Pulmonary artery endothelial cell (primary cell): ENCODE data around the gene RUBCNL. TPM values are rescaled to one million over a fixed set of nuclear protein-coding genes. Genes with fewer than 3 reads are reported as not detected.

Experiments
- DNase-seq: peaks from one replicate; pipeline ENCODE4 v3.0.0-alpha.2; 2011; ENCODE audit warnings: low read depth, low spot score
- total RNA-seq: library from RNA; depleted of rRNA; stranded (reverse); fragments of >200 nt; gene quantifications from 2 replicates; pipeline ENCODE4 v1.2.3, GENCODE V29; 2014

Gene RUBCNL
- total RNA-seq, 1 donor from 2014 or later: not detected

- DNase-seq: no peak
Observed at GRCh38 chr13:46307554-46307953, 79.5 kb downstream of the RUBCNL start.

DNA sequence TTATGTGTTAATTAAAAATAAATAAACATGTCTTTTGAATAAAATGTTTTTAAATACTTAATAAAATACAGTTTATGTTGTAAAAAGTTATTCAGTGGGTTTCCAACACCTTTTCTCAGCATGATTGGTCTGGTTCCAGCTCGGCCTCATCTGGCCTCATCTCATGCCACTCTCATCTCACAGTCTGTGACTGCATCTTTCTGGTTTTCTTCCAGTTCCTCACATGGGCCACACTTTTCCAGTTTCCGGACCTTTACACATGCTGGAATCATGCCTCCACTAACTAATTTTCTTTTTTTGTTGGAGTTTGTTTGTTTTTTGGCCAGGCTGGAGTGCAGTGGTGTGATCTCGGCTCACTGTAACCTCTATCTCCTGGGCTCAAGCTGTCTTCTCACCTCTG lies 82.5 kb downstream of the RUBCNL start:
- DNase-seq: no peak

DNA sequence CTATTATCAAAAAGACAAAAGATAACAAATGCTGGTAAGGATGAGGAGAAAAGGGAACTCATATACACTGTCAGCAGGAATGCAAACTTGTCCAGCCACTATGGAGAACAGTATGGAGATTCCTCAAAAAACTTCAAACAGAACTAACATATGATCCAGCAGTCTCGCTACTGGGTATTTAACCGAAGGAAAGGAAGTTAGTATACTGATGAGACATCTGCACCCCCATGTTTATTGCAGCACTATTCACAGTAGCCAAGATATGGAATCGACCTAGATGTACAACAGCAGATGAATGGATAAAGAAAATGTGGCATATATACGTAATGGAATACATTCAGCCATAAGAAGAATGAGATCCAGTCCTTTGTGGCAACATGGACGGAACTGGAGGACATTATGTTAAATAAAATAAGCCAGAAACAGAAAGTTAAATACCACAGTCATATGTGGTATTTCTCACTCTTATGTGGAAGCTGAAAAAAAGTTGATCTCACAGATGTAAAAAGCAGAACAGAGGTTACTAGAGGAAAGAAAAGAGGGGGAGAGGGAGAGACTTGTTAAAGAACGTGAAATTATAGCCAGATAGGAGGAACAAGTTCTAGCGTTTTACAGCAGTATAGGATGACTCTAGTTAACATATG lies 83.2 kb downstream of the RUBCNL start:
- DNase-seq: no peak

GRCh38 chr13:46297361-46297811 lies 89.7 kb downstream of the RUBCNL start:
- DNase-seq: peak; percentile 24

DNA sequence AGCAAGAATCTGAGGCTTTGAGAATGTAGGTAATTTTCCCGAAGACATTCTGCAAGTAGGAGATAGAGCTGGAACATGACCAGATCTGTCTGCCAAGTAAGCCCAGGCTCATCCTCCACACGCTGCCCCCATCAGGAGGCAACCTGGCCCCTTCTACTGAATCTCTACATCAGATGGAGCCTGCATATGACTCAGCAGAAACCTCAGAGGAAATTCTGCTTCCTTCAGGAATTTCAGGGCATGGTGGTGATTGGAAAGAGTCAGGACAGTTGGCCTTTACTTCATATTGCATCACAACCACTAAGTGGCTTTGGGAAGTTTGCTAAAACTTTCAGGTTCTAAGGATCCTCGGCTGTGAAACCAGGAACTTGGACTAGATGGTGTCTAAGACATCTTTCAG lies 90.1 kb downstream of the RUBCNL start:
- DNase-seq: peak; percentile 50

DNA sequence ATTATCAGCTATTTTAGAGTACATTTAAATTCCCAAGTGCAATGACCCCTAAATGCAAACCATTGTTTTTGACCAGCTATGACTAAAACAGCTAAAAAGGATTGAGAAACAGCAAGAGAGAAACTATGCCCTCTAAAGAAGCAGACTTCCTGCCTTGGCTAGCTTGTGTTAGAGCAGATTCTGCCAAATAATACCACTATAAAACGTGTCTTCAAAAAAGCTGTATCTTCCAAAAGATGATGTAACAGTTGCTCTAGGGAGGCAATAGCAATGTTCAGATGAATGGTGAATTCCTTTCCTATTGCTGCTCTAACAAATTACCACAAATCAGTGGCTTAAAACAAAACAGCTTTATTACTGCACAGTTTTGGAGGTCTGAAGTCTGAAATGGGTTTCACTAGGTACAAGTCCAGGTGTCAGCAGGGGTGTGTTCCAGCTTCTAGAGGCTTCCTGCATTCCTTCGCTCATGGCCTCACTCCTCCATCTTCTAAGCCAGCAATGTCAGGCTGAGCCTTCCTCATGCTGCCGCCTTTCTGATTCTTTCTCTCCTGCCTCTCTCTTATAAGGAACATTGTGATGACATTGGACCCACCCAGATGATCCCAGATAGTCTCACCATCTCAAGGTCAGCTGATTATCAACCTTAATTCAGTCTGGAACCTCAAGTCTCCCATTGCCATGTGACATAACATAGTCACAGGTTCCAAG lies 90.8 kb downstream of the RUBCNL start:
- DNase-seq: peak; percentile 46

DNA sequence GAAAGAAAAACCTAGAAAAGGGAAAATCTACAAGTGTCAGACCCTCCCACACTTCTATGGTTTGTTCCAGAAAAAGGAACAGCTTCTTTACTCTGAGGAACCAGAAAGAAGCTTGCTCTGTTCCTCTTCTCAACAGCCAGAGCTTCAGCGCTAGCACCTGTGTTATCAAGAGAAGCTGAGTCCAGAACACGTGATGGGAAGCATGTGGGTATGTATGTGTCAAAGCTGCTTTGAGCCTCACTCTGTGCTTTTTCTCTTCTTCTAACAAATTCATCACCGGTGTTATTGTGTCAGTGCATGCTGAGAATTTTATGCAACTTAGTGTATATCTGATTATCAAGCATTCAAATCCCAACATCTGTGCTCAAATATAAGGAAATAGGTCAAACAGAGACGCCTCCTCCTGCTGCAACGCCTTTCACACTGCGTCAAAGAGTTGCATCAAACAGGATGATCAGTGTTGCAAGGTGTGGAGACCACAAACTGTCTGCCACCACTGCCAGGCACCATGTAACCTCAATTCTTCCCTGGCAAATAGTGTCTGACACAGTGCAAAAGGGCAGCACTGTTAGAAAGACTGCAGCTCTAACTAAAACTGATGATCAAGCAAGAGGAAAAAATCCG lies 91.4 kb downstream of the RUBCNL start:
- DNase-seq: no peak

- DNase-seq: no peak
Observed at GRCh38 chr13:46293436-46293835, 93.6 kb downstream of the RUBCNL start.

Other genes starting within 250 kb of the RUBCNL start
- 0.07 and 0.13 TPM in 2 replicates for gene LCP1, start 205.1 kb downstream of the RUBCNL start, total RNA-seq
- gene LRRC63, start 175.3 kb downstream of the RUBCNL start, total RNA-seq: 0.07 TPM in 1 of 2 replicates, not detected in the other
- 4.4 and 9.7 TPM in 2 replicates for gene LRCH1, start 165.9 kb upstream of the RUBCNL start, total RNA-seq